DOHH2 (cell line): ENCODE results near the gene SIGLEC15.

Source experiments
- CTCF ChIP-seq: fragments of 200-600 bp; sonication (generic); IDR thresholded peaks from one replicate; pipeline ENCODE4 v1.5.1; 2014; ENCODE audit warnings: antibody characterized with exemption, mild to moderate bottlenecking, low read depth, low read length; ENCODE audit not compliant: poor library complexity, severe bottlenecking
- EZH2phosphoT487 ChIP-seq: fragments of 200-600 bp; sonication (generic); IDR thresholded peaks from 2 replicates; pipeline ENCODE4 v1.6.1; 2017; ENCODE audit warnings: borderline replicate concordance, mild to moderate bottlenecking, antibody characterized with exemption, low read length, moderate library complexity, mixed read lengths

GRCh38 chr18:45887585-45887984 is 62.1 kb downstream of the SIGLEC15 start:
- TF ChIP-seq CTCF: no peak
- TF ChIP-seq EZH2phosphoT487: no peak
